ENCODE results near the gene DOCK10. TPM values are rescaled to one million over a fixed set of nuclear protein-coding genes. Genes with fewer than 3 reads are reported as not detected.

The DOCK10 gene
- polyA plus RNA-seq, 1 donor (not counting 4 experiments of a cell fraction or from before 2014, with no cell fraction given): 2.5 TPM

DNA sequence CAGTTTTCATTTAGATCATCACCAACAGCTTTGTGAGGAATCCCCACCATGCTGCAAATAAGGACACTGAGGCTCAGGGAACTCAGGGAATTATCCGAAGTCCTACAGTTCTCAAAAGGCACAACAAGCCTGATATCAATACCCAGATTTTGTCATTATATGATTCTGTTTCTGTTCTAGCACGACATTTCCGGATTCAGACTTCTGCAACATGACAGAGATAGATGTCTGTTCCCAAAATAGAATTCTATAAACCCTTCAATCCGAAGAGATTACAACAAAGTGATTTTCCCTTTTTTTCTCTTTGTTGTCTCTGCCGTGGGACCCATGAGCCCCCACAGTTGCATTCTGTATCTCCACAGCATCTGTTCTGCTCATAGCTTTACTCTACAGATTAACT is 72.0 kb downstream of the DOCK10 start:
- Histone ChIP-seq H3K9me3 (ENCODE audit: control insufficient read depth, low read depth, low read length) (no peaks in the 10 kb centered on the region), H3K4me1 (ENCODE audit: control insufficient read depth, extremely low read depth, insufficient read depth, low read length) (peaks cover 13% of the 10 kb centered on the region), H2AFZ (ENCODE audit: control insufficient read depth, low read length) (no peak overlapping the region), H4K20me1 (ENCODE audit: control insufficient read depth, extremely low read depth, insufficient read depth, low read length) (no peaks in the 10 kb centered on the region), H3K4me3 (ENCODE audit: control insufficient read depth in 2 of 3, extremely low read depth in 1 of 3, insufficient read depth in 2 of 3, low read depth in 1 of 3, low read length in 3 of 3) (no peak overlapping the region), H3K27me3 (ENCODE audit: control insufficient read depth, extremely low read depth, insufficient read depth, low read length) (no peaks in the 10 kb centered on the region), H3K9ac (ENCODE audit: control insufficient read depth, extremely low read depth, insufficient read depth, low read length) (no peak overlapping the region), H3K79me2 (ENCODE audit: control insufficient read depth, insufficient read depth, low read length) (no peaks in the 10 kb centered on the region), H3K36me3 (ENCODE audit: control insufficient read depth in 2 of 2, extremely low read depth in 1 of 2, insufficient read depth in 2 of 2, low read length in 2 of 2) (no peaks in the 10 kb centered on the region), H3K4me2 (ENCODE audit: control insufficient read depth, extremely low read depth, insufficient read depth, low read depth, low read length) (no peak overlapping the region), H3K27ac (ENCODE audit: control insufficient read depth, insufficient read depth, low read length) (no peak overlapping the region), H3K9me1 (ENCODE audit: control insufficient read depth, extremely low read depth, insufficient read depth, low read length) (no peaks in the 10 kb centered on the region)
- DNase-seq (ENCODE audit: low read depth, low spot score): no peak
- dilution Hi-C loops (cut with MboI; ENCODE audit: extremely low pct_ligation_motif_present, low sequenced_read_pairs): no loop called here
- TF ChIP-seq, protein P1, sequence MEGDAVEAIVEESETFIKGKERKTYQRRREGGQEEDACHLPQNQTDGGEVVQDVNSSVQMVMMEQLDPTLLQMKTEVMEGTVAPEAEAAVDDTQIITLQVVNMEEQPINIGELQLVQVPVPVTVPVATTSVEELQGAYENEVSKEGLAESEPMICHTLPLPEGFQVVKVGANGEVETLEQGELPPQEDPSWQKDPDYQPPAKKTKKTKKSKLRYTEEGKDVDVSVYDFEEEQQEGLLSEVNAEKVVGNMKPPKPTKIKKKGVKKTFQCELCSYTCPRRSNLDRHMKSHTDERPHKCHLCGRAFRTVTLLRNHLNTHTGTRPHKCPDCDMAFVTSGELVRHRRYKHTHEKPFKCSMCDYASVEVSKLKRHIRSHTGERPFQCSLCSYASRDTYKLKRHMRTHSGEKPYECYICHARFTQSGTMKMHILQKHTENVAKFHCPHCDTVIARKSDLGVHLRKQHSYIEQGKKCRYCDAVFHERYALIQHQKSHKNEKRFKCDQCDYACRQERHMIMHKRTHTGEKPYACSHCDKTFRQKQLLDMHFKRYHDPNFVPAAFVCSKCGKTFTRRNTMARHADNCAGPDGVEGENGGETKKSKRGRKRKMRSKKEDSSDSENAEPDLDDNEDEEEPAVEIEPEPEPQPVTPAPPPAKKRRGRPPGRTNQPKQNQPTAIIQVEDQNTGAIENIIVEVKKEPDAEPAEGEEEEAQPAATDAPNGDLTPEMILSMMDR (optimal IDR thresholded peaks at IDR 0.05 in 1 of 3, IDR thresholded peaks at IDR 0.05 in 1 of 3, conservative IDR thresholded peaks at IDR 0.05 in 1 of 3; ENCODE audit: extremely low read depth in 1 of 3, insufficient read depth in 2 of 3, low read length in 3 of 3): no peak
- no peak for TF ChIP-seq EZH2 (IDR thresholded peaks at IDR 0.05; ENCODE audit: low read length)
- no peak for FAIRE-seq

DNA sequence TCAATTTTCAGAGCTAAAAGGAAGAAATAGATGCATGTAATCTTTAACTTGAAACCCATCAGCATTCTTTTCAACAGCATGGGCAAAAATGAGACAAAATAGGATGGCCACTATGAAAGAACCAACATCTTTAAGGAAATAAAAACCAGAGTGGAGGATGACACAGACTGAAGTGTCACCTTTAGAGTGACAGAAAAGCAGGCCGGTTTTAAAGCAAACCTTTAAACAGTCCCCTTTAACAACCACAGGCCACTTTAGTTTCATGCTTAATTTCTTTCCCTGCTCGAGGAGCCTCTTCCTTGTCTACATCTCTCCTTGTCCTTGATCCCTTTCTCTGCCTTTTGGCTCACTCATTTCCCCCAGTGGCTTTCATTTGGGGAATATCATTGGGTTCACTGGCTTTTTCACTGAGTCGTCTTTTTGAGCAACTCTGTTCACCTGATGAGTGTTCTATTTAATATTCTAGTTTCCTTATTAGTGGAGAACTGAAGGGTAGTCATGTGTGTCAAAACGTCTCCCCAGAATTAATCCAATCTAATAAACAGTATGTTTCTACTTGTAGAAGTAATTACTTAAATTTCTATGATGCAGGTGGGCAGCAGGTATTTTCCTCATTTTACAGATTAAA is 72.5 kb downstream of the DOCK10 start:
- Histone ChIP-seq H3K9ac (ENCODE audit: control insufficient read depth, extremely low read depth, insufficient read depth, low read length) (no peak overlapping the region), H3K27ac (ENCODE audit: control insufficient read depth, insufficient read depth, low read length) (no peak overlapping the region), H3K36me3 (ENCODE audit: control insufficient read depth in 2 of 2, extremely low read depth in 1 of 2, insufficient read depth in 2 of 2, low read length in 2 of 2) (no peaks in the 10 kb centered on the region), H3K4me2 (ENCODE audit: control insufficient read depth, extremely low read depth, insufficient read depth, low read depth, low read length) (no peak overlapping the region), H3K9me3 (ENCODE audit: control insufficient read depth, low read depth, low read length) (no peaks in the 10 kb centered on the region), H3K9me1 (ENCODE audit: control insufficient read depth, extremely low read depth, insufficient read depth, low read length) (no peaks in the 10 kb centered on the region), H3K27me3 (ENCODE audit: control insufficient read depth, extremely low read depth, insufficient read depth, low read length) (no peaks in the 10 kb centered on the region), H3K4me1 (ENCODE audit: control insufficient read depth, extremely low read depth, insufficient read depth, low read length) (peaks cover 13% of the 10 kb centered on the region), H4K20me1 (ENCODE audit: control insufficient read depth, extremely low read depth, insufficient read depth, low read length) (no peaks in the 10 kb centered on the region), H2AFZ (ENCODE audit: control insufficient read depth, low read length) (no peak overlapping the region), H3K4me3 (ENCODE audit: control insufficient read depth in 2 of 3, extremely low read depth in 1 of 3, insufficient read depth in 2 of 3, low read depth in 1 of 3, low read length in 3 of 3) (no peak overlapping the region), H3K79me2 (ENCODE audit: control insufficient read depth, insufficient read depth, low read length) (no peaks in the 10 kb centered on the region)
- TF ChIP-seq EZH2 (IDR thresholded peaks at IDR 0.05; ENCODE audit: low read length): no peak
- TF ChIP-seq, protein P1 (optimal IDR thresholded peaks at IDR 0.05 in 1 of 3, IDR thresholded peaks at IDR 0.05 in 1 of 3, conservative IDR thresholded peaks at IDR 0.05 in 1 of 3; ENCODE audit: extremely low read depth in 1 of 3, insufficient read depth in 2 of 3, low read length in 3 of 3): no peak
- no peak for DNase-seq (ENCODE audit: low read depth, low spot score)
- no peak for FAIRE-seq
- dilution Hi-C loops (cut with MboI; ENCODE audit: extremely low pct_ligation_motif_present, low sequenced_read_pairs): no loop called here
